CD4-positive, alpha-beta T cell treated with Interleukin-2 at 100 ng/mL for 4 hours (primary cell): ENCODE data around the gene TBL3.
"Not testable (repeated sequence)": the region's sequence is repeated elsewhere in the genome, so short reads cannot be mapped to it uniquely, and the experiment has no call there.

Experiments used
- DNase-seq: peaks from one replicate; pipeline ENCODE4 v3.0.0-alpha.2; 2020; ENCODE audit warnings: low spot score

Gene TBL3

DNA sequence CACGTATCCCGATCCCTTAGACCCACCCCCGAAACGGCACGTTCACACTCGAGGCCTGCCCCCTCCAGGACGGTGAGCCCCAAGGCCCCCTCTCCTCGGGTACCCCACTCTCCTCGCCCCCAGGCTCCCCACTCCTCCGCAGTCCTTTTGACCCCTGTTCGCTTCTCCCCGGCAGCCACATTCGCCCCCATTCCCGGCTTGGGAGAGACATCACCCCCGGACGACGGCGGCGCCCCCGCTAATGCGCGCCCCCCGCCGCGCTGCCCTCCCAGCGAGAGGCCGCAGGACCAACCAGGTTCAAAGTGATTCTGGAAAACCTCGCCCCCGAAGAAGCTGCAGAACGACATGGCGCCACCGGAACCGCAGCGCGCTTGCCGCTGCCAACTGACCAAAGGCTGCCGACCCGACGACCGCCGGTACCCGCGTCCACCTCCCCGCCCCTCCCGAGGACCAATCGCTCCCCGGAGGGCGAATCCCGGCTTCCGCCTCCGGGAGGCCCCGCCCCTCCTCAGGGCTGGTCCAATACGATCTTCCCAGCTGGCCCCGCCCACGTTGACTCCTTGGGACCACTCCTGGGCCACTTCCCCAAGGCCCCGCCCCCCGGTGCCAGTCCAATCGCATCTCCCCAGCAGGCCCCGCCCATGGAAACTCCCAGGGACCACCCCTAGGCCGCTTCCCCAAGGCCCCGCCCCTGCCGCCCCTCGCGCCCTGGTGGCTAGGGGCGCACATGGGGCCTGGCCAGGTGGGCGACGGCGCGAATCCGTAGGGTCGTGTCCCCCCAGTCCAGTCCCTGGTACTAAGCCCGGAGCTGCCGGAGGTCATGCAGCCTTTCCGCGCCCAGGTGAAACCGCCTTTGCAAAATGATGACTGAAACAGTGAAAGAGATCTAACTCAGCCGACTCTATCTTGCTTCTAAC lies 28.8 kb upstream of the TBL3 start, which contains the start of gene MSRB1:
TSS of gene MSRB1 (minus strand) at position 390 of the 917 bp plus-strand sequence. CDS start at position 347, 43 bp downstream.
- DNase-seq, result peak; percentile 98

DNA sequence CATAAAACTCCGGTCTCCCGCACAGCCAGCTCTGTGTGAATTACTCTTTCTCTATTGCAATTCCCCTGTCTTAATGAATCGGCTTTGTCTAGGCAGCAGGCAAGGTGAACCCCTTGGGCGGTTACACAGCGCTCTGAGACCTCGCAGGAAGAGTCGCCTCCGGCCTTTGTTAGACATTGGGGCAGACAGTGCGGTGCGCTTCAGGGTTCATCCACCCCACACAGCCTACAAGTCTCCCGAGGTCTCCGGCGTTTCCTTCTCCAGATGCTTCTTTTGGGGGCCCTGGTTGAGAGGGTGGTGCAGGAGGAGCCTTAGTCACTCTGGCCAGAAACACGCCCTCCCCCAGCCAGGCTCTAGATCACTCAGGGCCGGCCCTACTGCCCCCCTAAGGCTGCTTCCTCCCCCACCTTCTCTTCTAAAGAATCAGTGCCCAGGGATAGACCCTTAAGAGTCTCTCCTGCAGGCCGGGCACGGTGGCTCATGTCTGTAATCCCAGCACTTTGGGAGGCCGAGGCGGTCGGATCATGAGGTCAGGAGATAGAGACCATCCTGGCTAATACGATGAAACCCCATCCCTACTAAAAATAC lies 27.1 kb upstream of the TBL3 start:
- DNase-seq, result no peak

DNA sequence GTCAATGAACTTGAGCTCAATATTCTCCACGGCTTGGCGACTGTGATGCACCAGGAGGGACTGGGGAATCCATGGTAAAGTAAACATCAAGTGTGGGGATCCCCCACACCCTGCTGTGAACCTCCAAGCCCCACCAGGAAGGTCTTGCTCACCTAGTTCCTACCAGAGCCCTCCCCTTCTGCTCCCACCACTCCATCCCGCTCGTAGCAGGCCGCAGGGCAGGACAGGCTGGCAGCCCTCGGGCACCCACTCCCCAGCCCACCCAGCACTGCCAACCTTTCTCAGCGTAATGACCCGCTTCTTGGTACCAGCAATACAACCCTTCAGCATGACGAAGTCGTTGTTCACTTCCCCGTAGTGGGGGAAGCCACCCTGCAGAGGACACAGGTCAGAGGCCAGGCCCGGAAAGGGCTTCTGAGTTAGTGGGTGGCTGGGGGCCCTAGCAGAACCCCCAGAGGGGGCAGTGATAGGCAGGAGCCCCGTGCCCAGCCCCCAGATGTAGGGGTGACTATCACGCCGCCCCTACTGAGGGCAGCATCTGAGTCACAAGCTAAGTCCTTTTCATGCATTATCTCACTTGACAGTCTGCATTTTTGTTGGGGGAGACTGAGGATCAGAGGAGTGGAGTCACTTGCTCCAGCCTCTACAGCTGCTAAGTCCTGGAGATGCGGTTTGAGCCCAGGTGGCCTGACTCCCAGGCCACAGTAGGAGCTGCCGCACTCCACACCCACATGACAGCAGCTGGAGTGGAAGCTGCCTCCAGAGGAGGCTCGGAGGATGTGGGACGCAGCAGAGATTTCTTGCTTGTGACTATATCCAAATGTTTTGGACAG lies 26.1 kb upstream of the TBL3 start:
- no peak for DNase-seq

DNA sequence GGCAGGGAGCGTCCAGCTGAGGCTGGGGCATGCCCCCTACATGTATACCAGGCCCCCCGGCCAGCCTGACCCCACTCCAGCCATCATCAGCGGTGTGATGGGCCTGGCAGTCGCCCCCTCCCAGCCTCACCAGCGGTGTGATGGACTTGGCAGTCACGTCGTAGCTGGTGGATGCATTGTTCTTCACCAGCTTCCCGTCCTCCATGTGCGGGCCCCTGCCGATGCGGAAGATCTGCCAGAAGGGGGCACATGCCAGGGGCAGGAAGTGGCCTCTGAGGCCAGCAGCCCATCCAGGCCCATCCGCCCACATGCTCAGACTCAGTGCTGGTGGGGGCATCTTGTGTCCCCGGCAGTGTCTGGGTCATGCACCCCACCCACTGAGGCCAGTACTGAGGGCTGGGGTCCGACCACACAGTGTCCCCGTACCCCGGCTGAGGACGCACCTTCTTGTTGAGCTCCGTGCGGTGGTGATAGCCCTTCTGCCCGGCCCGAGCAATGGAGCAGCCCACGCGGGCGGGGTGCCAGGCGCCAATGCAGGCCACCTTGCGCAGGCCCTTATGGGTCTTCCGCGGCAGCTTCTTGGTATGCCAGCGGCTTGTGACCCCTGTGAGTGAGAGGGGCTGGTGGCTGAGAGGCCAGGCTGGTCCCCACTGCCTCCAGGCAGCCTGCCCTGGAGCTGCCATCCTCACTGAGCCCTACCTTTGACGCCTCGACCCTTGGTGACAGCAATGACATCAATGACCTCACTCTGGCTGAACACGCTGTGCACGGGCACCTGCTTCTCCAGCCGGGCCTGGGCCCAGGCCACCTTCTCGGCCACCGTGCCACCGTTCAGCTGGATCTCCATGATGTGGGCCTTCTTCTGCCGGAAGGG lies 25.1 kb upstream of the TBL3 start:
- DNase-seq, result no peak

DNA sequence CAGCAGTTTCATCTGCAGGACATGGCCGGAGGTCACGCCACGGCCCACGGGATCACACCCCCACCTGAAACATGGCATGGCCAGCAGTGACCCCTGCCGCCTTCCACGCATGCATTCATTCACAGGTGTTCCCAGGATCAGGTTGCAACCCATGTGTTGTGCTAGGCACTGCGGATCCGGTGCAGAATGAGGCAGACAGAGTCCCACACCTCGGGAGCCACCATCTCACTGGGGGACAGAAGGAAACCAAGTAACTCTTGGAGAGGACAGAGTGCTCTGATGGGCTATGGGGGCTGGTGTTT lies 24.5 kb upstream of the TBL3 start:
- DNase-seq, result no peak

DNA sequence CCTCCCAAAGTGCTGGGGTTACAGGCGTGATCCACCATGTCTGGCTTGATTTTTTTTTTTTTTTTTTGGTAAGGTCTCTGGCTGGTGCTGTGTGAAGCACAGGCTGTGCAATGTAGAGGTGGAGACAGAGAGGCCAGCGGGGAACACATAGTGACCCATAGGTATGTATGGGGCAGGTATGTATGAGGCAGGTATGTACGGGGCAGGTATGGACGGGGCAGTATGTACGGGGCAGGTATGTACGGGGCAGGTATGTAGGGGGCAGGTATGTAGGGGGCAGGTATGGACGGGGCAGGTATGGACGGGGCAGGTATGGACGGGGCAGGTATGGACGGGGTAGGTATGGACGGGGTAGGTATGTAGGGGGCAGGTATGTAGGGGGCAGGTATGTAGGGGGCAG lies 22.3 kb upstream of the TBL3 start:
- no peak for DNase-seq

DNA sequence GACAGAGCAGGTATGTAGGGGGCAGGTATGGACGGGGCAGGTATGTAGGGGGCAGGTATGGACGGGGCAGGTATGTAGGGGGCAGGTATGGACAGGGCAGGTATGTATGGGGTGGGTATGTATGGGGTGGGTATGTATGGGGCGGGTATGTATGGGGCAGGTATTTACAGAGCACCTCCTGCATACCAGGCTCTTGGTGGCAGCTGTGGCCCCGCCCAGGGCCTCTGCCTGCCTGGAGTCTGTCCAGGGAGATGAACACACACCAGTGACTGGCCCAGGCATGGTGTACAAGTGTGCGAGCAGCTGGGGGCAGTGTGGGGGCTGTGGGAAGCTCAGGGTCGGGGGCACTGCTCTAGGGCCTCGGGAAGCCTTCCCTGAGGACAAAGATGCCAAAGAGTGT lies 21.8 kb upstream of the TBL3 start:
- no peak for DNase-seq

DNA sequence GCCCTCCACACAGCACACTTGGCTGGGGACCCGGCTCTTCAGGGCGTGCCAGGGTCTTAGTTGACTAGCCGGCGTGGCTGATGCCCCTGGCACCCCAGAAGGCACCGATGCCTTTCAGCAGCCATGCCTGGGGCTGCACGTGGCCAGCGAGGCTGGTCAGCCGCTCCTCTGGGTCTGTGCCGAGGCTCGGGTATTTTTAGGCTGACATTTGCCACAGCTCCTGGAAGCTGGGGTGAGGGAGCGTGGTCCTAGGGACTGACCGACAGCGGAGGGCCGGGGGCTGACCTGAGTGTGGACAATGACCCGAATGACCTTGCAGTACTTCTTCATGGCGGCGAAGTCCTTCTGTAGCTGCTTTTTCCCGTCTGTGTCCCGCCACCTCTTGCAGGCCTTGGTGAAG lies 21.3 kb upstream of the TBL3 start:
- no peak for DNase-seq

DNA sequence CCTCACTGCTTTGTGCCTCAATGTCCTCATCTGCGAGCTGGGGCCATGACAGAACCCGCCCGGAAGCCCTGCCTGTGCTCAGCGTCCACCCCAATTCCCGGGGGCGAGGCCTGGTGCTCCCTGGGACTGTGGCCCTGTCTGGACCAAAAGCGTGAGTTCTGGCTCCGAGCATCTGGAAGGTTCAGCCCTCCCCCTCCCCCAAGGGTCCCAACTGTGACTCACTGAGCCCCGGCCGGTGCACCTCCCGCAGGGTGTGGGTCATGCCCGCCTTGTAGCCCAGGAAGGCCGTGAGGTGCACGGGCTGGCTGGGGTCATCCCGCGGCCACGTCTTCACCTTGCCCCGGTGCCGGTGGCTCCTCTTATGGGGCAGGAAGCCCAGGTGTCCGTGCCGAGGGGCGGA lies 18.1 kb upstream of the TBL3 start:
- DNase-seq, result no peak

DNA sequence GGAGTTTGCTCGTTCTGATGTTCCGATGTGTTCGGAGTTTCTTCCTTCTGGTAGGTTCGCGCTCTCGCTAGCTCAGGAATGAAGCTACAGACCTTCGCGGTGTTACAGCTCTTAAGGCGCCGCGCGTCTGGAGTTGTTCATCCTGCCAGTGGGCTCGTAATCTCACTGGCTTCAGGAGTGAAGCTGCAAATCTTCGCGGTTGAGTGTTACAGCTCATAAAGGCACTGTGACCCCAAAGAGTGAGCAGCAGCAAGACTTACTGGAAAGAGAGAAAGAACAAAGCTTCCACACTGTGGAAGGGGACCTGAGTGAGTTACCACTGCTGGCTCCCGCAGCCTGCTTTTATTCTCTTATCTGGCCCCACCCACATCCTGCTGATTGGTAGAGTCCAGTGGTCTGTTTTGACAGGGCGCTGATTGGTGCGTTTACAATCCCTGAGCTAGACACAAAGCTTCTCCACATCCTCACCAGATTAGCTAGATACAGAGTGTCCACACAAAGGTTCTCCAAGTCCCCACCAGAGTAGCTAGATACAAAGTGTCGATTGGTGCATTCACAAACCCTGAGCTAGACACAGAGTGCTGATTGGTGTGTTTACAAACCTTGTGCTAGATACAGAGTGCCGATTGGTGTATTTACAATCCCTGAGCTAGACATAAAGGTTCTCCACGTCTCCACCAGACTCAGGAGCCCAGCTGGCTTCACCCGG lies 14.3 kb upstream of the TBL3 start:
- DNase-seq, result not testable (repeated sequence)

DNA sequence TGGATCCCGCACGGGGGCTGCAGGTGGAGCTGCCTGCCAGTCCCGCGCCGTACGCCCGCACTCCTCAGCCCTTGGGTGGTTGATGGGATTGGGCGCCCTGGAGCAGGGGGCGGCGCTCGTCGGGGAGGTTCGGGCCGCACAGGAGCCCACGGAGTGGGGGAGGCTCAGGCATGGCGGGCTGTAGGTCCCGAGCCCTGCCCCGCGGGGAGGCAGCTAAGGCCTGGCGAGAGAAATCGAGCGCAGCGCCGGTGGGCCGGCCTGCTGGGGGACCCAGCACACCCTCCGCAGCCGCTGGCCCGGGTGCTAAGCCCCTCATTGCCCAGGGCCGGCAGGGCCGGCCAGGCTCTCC lies 13.7 kb upstream of the TBL3 start:
- not testable (repeated sequence) for DNase-seq

DNA sequence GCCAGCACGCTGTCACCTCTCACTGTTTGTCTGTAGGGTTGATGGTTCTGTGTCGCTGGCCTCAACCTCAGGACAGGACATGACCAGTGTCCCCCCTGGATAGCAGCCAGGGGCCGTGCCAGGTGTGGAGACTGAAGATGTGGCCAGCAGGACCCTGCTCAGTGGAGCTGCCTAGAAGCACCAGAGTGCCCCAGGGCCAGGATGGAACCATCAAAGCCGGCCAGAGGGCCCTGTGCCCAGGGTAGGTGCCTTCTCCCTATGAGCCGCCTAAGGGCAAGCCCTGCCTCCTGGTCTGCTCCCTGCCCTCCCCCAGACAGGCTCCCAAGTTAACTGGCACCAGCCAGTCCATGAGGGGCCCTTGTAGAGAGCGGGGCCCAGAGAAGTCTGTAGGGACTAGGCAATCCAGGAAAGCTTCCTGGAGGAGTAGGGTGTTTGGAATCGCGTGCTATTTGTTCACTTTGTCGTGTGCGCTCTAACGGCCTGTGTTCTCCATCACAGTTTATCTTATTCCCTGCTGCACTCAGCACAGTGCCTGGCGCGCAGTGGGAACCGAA lies 13.1 kb upstream of the TBL3 start:
- no peak for DNase-seq

DNA sequence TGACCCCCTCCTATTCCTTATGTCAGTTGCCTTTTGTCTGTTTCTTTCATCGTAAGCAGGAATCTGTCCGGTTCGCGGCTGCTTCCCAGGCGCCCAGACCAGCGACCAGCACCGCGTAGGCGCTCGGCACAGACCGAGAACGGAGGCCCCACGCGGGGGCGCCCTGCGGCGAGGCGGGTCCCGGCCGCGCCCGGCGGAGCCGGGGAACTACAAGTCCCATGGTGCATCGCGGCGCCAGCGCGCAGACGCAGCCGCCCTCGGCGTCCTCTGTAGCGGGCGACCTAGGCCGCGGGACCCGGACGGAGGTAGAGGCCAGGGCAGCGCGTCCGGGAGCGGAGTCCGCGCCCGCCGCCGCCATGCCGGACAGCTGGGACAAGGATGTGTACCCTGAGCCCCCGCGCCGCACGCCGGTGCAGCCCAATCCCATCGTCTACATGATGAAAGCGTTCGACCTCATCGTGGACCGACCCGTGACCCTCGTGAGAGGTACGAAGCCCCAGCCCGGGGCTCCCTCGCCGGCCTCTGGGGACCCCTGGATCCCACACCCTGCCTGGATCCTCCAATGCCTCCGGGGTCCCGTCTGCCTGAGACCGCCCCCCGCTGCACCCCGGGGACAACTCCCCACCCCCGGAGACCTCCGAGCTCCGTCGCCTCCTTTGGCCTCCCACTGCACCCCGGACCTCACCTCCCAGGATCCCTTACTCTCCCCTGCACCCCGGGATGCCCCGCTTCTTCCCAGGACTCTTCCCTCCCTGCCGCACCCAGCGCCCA lies 12.4 kb upstream of the TBL3 start, which contains the start of gene NDUFB10:
TSS of gene NDUFB10 (plus strand) at position 270 of the 771 bp plus-strand sequence. CDS start at position 357, 87 bp downstream.
- peak; percentile 91 for DNase-seq

DNA sequence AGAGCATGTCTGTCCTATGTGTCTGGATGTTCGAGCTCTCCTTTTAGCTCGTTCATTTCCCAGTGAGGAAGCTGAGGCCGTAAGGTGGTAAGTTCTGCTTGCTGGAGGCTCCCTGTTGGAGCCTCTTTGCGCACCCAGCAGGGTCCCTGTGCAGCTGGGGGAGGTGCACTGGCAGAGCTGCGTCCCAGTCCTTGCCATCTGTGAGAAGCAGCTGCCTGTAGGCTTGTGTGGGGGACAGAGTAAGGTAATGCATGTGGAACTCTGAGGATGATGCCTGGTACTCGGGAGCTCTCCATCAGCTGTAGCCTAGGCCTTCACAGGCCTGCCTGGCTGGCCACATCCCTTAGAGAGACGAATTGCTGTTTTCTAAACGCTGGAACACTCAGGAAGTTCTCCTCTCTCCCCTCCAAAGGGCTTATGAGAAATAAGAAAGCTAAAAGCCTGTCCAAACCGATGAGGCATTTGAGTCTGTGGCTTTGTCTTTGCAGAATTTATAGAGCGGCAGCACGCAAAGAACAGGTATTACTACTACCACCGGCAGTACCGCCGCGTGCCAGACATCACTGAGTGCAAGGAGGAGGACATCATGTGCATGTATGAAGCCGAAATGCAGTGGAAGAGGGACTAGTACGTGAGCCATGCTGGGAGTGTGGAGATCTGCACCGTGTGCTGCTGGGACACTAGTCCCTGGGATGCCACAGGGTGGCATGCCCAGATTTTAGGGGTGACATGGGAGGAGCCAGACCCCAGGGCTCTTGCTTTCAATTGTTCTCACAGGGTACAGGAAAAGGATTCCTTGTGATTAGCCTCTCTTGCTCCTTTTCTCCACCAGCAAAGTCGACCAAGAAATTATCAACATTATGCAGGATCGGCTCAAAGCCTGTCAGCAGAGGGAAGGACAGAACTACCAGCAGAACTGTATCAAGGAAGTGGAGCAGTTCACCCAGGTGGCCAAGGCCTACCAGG lies 10.9 kb upstream of the TBL3 start:
- no peak for DNase-seq

DNA sequence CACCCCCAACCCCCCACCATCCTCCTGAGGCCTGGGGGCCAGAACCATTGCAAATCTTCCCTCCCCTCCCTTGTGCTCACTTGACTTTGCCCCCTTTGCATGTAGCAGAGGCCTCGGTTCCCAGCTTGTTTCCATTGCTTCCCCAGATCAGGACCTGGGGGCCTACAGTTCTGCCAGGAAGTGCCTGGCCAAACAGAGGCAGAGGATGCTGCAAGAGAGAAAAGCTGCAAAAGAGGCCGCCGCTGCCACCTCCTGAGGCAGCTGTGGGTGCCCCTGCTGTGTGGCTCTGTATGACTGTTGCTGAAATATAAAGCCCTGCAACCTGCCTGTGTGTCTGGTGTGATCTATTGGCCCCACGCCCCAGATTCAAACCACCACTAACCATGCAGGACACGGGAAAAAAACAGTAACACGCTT lies 10.2 kb upstream of the TBL3 start:
- no peak for DNase-seq

DNA sequence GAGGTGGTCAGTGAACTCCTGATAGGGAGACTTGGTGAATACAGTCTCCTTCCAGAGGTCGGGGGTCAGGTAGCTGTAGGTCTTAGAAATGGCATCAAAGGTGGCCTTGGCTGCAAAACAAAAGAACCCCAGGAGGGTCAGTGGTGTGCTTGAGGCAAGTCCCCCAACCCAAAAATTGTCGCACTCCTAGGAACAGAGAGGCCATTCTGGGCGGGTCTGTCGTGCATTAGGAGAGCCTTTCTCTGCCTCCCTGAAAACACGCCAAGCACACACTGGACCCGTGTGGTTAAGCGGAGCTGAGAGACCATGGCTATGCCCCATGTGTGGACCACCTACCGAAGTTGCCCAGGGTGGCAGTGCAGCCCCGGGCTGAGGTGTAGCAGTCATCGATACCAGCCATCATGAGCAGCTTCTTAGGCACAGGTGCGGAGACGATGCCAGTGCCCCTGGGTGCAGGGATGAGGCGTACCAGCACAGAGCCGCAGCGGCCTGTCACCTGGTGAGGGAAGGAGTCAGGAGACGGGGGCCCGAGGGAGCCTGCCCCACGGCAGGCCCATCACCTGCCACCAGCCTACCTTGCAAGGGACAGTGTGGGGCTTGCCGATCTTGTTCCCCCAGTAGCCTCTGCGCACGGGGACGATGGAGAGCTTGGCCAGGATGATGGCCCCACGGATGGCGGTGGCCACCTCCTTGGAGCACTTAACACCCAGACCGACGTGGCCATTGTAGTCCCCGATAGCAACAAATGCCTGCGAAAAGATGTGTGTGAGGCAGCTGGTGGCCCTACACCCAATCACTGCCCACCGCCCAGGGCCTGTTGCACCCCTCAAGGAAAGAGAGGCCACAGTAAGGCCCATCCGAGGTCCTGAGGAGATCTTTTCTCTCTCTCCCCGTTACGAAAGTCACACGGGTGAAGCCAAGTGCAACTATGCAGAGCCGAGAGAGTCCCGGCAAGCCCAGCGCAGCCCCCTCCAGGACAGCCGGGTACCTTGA lies 9.4 kb upstream of the TBL3 start:
- DNase-seq, result not testable (repeated sequence)

DNA sequence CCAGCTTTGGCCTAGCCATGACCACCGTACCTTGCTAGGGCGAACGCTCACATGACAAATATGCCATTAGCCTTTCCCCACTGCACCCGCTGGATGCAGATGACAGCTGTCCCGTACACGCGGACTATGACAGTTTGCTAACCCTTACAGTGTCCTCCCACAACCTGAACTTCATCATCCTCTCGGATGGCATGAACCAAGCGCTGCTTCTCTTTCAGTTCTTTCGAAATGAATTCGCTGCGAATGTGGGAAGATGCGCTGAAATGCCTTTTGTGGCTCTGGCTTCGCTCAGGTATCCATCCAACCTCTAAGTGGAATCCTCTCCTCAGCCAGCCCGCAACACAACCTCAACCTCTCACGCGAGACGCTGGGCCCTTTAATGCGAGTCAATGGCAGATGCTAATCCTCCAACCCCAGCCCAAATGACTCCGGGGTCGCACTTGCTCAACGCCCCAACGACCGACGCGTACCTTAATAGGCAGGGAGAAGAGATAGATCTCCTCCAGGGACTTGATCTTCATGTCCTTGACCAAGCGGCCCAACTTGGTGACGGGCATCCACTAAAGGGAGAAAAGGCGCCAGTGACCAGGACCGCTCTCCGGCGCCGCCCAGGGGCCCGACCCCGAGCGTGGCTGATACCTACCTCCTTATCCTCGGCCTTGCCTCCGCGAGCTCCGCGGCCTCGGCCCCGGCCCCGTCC lies 7.9 kb upstream of the TBL3 start:
- peak; percentile 41 for DNase-seq
